Uterus (tissue), 2 donors: Measurements from ENCODE around the gene MAD1L1.

ENCODE experiments used
- CTCF ChIP-seq, 4 experiments: fragments of 200-600 bp in 2 of 4; fragments of 450-650 bp in 2 of 4; sonication (generic) in 2 of 4; IDR thresholded peaks; one replicate each; pipeline ENCODE4 v1.5.1; 2016 to 2019; ENCODE audit warnings: antibody characterized with exemption in 4 of 4, mild to moderate bottlenecking in 2 of 4, moderate library complexity in 1 of 4
- POLR2A ChIP-seq, 2 donors: fragments of 450-650 bp; IDR thresholded peaks; one replicate each; pipeline ENCODE4 v1.6.1; 2016; ENCODE audit warnings: antibody characterized with exemption in 2 of 2, mild to moderate bottlenecking in 1 of 2, moderate library complexity in 1 of 2

GRCh38 chr7:2094454-2095045 lies 138.2 kb downstream of the MAD1L1 start:
- TF ChIP-seq POLR2A (IDR thresholded peaks at IDR 0.05) = no peak
- TF ChIP-seq CTCF (IDR thresholded peaks at IDR 0.05) = no peak
